Measurements from ENCODE around the gene THYN1. TPM values are rescaled to one million over a fixed set of nuclear protein-coding genes. Genes with fewer than 3 reads are reported as not detected.
"Not testable (repeated sequence)": the region's sequence is repeated elsewhere in the genome, so short reads cannot be mapped to it uniquely, and the experiment has no call there.

Gene THYN1
- total RNA-seq, 1 experiment from 2014 or later: 34.7 TPM

GRCh38 chr11:134282121-134283045 is 29.2 kb upstream of the THYN1 start:
- H3K27ac ChIP-seq: no peak overlapping the region
- H3K4me3 ChIP-seq: no peak overlapping the region
- no peaks in the 10 kb centered on the region for H3K9me3 ChIP-seq (replicated peaks)
- H3K36me3 ChIP-seq: no peaks in the 10 kb centered on the region
- DNase-seq (ENCODE audit: low read depth in 1 of 2, low spot score in 2 of 2): no peak
- no peaks in the 10 kb centered on the region for H3K4me1 ChIP-seq (replicated peaks)
- H3K27me3 ChIP-seq (replicated peaks): peaks cover 8% of the 10 kb centered on the region; the same call in 1 of the 2 replicates

- H3K27me3 ChIP-seq (replicated peaks): peaks cover 14% of the 10 kb centered on the region
- H3K4me1 ChIP-seq (replicated peaks); DNase-seq (ENCODE audit: low read depth in 1 of 2, low spot score in 2 of 2); H3K9me3 ChIP-seq (replicated peaks); H3K4me3 ChIP-seq; H3K36me3 ChIP-seq; H3K27ac ChIP-seq: not testable (repeated sequence)
Measured at GRCh38 chr11:134281635-134282034, 28.5 kb upstream of the THYN1 start.

GRCh38 chr11:134278356-134278755 is 25.2 kb upstream of the THYN1 start:
- no peak overlapping the region for H3K4me3 ChIP-seq
- H3K9me3 ChIP-seq (replicated peaks): no peaks in the 10 kb centered on the region
- H3K27me3 ChIP-seq (replicated peaks): peaks cover 29% of the 10 kb centered on the region
- H3K4me1 ChIP-seq (replicated peaks): no peaks in the 10 kb centered on the region
- no peak for DNase-seq (ENCODE audit: low read depth in 1 of 2, low spot score in 2 of 2)
- no peak overlapping the region for H3K27ac ChIP-seq
- H3K36me3 ChIP-seq: no peaks in the 10 kb centered on the region

GRCh38 chr11:134277183-134278001 is 24.2 kb upstream of the THYN1 start:
- no peak overlapping the region for H3K4me3 ChIP-seq
- H3K27me3 ChIP-seq (replicated peaks): peaks cover 29% of the 10 kb centered on the region
- no peaks in the 10 kb centered on the region for H3K9me3 ChIP-seq (replicated peaks)
- no peaks in the 10 kb centered on the region for H3K4me1 ChIP-seq (replicated peaks)
- no peak overlapping the region for H3K27ac ChIP-seq
- no peak for DNase-seq (ENCODE audit: low read depth in 1 of 2, low spot score in 2 of 2)
- no peaks in the 10 kb centered on the region for H3K36me3 ChIP-seq

GRCh38 chr11:134276396-134277182 is 23.4 kb upstream of the THYN1 start:
- Histone ChIP-seq H3K27ac (no peak overlapping the region), H3K27me3 (replicated peaks) (peaks cover 29% of the 10 kb centered on the region), H3K4me1 (replicated peaks) (no peaks in the 10 kb centered on the region), H3K9me3 (replicated peaks) (no peaks in the 10 kb centered on the region), H3K4me3 (no peak overlapping the region), H3K36me3 (no peaks in the 10 kb centered on the region)
- no peak for DNase-seq (ENCODE audit: low read depth in 1 of 2, low spot score in 2 of 2)

- no peaks in the 10 kb centered on the region for H3K36me3 ChIP-seq
- no peak within 1 kb of the TSS for H3K27ac ChIP-seq
- no peaks in the 10 kb centered on the region for H3K9me3 ChIP-seq (replicated peaks)
- no peak within 1 kb of the TSS for H3K4me3 ChIP-seq
- DNase-seq (ENCODE audit: low read depth in 1 of 2, low spot score in 2 of 2): no peak
- no peaks in the 10 kb centered on the region for H3K4me1 ChIP-seq (replicated peaks)
- peaks cover 29% of the 10 kb centered on the region for H3K27me3 ChIP-seq (replicated peaks)
Measured at GRCh38 chr11:134275534-134276395, 22.6 kb upstream of the THYN1 start, which contains the start of gene GLB1L3. Gene GLB1L3, plus strand, starts transcription at chr11:134276379. Its CDS starts 362 bp downstream, at chr11:134276741.

- H3K27me3 ChIP-seq (replicated peaks): peaks cover 27% of the 10 kb centered on the region
Measured at GRCh38 chr11:134275188-134275533, 22.0 kb upstream of the THYN1 start.

GRCh38 chr11:134273317-134273712 is 20.2 kb upstream of the THYN1 start:
- H3K9me3 ChIP-seq (replicated peaks): no peaks in the 10 kb centered on the region
- no peaks in the 10 kb centered on the region for H3K4me1 ChIP-seq (replicated peaks)
- DNase-seq (ENCODE audit: low read depth in 1 of 2, low spot score in 2 of 2): no peak
- H3K36me3 ChIP-seq: no peaks in the 10 kb centered on the region
- H3K27me3 ChIP-seq (replicated peaks): peaks cover 21% of the 10 kb centered on the region
- H3K27ac ChIP-seq: no peak overlapping the region
- no peak overlapping the region for H3K4me3 ChIP-seq

More at GRCh38 chr11:134275188-134275533, 22.0 kb upstream of the THYN1 start:
- Histone ChIP-seq H3K27ac (no peak overlapping the region), H3K4me3 (no peak overlapping the region), H3K4me1 (replicated peaks) (no peaks in the 10 kb centered on the region), H3K36me3 (no peaks in the 10 kb centered on the region), H3K9me3 (replicated peaks) (no peaks in the 10 kb centered on the region)
- no peak for DNase-seq (ENCODE audit: low read depth in 1 of 2, low spot score in 2 of 2)

- no peak overlapping the region for H3K4me3 ChIP-seq
- H3K4me1 ChIP-seq (replicated peaks): no peaks in the 10 kb centered on the region
- H3K9me3 ChIP-seq (replicated peaks): no peaks in the 10 kb centered on the region
- H3K27me3 ChIP-seq (replicated peaks): peaks cover 21% of the 10 kb centered on the region
- no peak for DNase-seq (ENCODE audit: low read depth in 1 of 2, low spot score in 2 of 2)
- H3K27ac ChIP-seq: no peak overlapping the region
- no peaks in the 10 kb centered on the region for H3K36me3 ChIP-seq
Measured at GRCh38 chr11:134272381-134273316, 19.5 kb upstream of the THYN1 start.

GRCh38 chr11:134271978-134272377 is 18.8 kb upstream of the THYN1 start:
- Histone ChIP-seq H3K27me3 (replicated peaks) (peaks cover 19% of the 10 kb centered on the region), H3K4me3 (no peak overlapping the region), H3K36me3 (no peaks in the 10 kb centered on the region), H3K9me3 (replicated peaks) (no peaks in the 10 kb centered on the region), H3K27ac (no peak overlapping the region), H3K4me1 (replicated peaks) (peaks cover 6% of the 10 kb centered on the region)
- no peak for DNase-seq (ENCODE audit: low read depth in 1 of 2, low spot score in 2 of 2)

GRCh38 chr11:134270250-134270714 is 17.1 kb upstream of the THYN1 start:
- no peaks in the 10 kb centered on the region for H3K9me3 ChIP-seq (replicated peaks)
- no peak for DNase-seq (ENCODE audit: low read depth in 1 of 2, low spot score in 2 of 2)
- H3K4me1 ChIP-seq (replicated peaks): peaks cover 18% of the 10 kb centered on the region
- no peaks in the 10 kb centered on the region for H3K36me3 ChIP-seq
- H3K27me3 ChIP-seq (replicated peaks): 0 out of 2 replicates have a peak, but pooled peaks cover 2% of the 10 kb centered on the region
- no peak overlapping the region for H3K27ac ChIP-seq
- no peak overlapping the region for H3K4me3 ChIP-seq

GRCh38 chr11:134267966-134268365 is 14.8 kb upstream of the THYN1 start:
- Histone ChIP-seq H3K4me3 (no peak overlapping the region), H3K27ac (no peak overlapping the region), H3K9me3 (replicated peaks) (no peaks in the 10 kb centered on the region), H3K36me3 (no peaks in the 10 kb centered on the region), H3K27me3 (replicated peaks) (no peaks in the 10 kb centered on the region), H3K4me1 (replicated peaks) (peaks cover 18% of the 10 kb centered on the region)
- no peak for DNase-seq (ENCODE audit: low read depth in 1 of 2, low spot score in 2 of 2)

Measured in SJSA1 (cell line).